H9 (cell line): ENCODE data around the gene ITGA11. TPM values are rescaled to one million over a fixed set of nuclear protein-coding genes. Genes with fewer than 3 reads are reported as not detected.

Experiments used
- DNase-seq: peaks from one replicate; pipeline ENCODE4 v3.0.0-alpha.2; 2017
- H2AFZ ChIP-seq: one replicate; pipeline ENCODE4 v1.6.1; 2013; ENCODE audit warnings: mild to moderate bottlenecking, low read length, control low read depth, moderate library complexity
- H2AK5ac ChIP-seq: 2 replicates; pipeline ENCODE4 v1.6.1; 2013; ENCODE audit warnings: low read length, control low read depth, mixed read lengths; ENCODE audit not compliant: insufficient read length
- H2BK120ac ChIP-seq: one replicate; pipeline ENCODE4 v1.6.1; 2013; ENCODE audit warnings: low read depth, mild to moderate bottlenecking, low read length, control low read depth, inconsistent platforms; ENCODE audit not compliant: poor library complexity, severe bottlenecking
- H2BK12ac ChIP-seq: 2 replicates; pipeline ENCODE4 v1.6.1; 2013; ENCODE audit warnings: low read length, control low read depth, mixed read lengths, low read depth; ENCODE audit not compliant: insufficient read length
- H2BK15ac ChIP-seq: 2 replicates; pipeline ENCODE4 v1.6.1; 2013; ENCODE audit warnings: low read depth, low read length, control low read depth
- H2BK20ac ChIP-seq: one replicate; pipeline ENCODE4 v1.6.1; 2013; ENCODE audit warnings: low read depth, mild to moderate bottlenecking, low read length, control low read depth, inconsistent platforms; ENCODE audit not compliant: poor library complexity, severe bottlenecking
- H2BK5ac ChIP-seq: 2 replicates; pipeline ENCODE4 v1.6.1; 2013; ENCODE audit warnings: low read length, control low read depth, mixed read lengths; ENCODE audit not compliant: insufficient read length
- H3K14ac ChIP-seq: 2 replicates; pipeline ENCODE4 v1.6.1; 2013; ENCODE audit warnings: low read length, control low read depth; ENCODE audit not compliant: insufficient read depth
- H3K18ac ChIP-seq: 2 replicates; pipeline ENCODE4 v1.6.1; 2013; ENCODE audit warnings: low read depth, mild to moderate bottlenecking, mixed read lengths, low read length, control low read depth; ENCODE audit not compliant: insufficient read length
- H3K23ac ChIP-seq: 2 replicates; pipeline ENCODE4 v1.6.1; 2013; ENCODE audit warnings: low read length, control low read depth, mixed read lengths, low read depth; ENCODE audit not compliant: insufficient read length
- H3K23me2 ChIP-seq: 2 replicates; pipeline ENCODE4 v1.6.1; 2013; ENCODE audit warnings: low read depth, mild to moderate bottlenecking, mixed read lengths, low read length, control low read depth; ENCODE audit not compliant: insufficient read length, poor library complexity, severe bottlenecking
- H3K27ac ChIP-seq: 2 replicates; pipeline ENCODE4 v1.5.1; 2013; ENCODE audit warnings: low read length, control low read depth, mixed read lengths, low read depth; ENCODE audit not compliant: insufficient read length
- H3K27me3 ChIP-seq: 2 replicates; pipeline ENCODE4 v1.6.1; 2013; ENCODE audit warnings: low read length, control low read depth, inconsistent platforms; ENCODE audit not compliant: insufficient read depth
- H3K4ac ChIP-seq: 2 replicates; pipeline ENCODE4 v1.6.1; 2013; ENCODE audit warnings: low read depth, mild to moderate bottlenecking, control low read depth, inconsistent platforms, low read length, moderate library complexity
- H3K4me1 ChIP-seq: 2 replicates; pipeline ENCODE4 v1.6.1; 2013; ENCODE audit warnings: low read length, control low read depth, inconsistent platforms; ENCODE audit not compliant: insufficient read depth
- H3K4me2 ChIP-seq: 2 replicates; pipeline ENCODE4 v1.6.1; 2013; ENCODE audit warnings: low read length, control low read depth, mixed read lengths; ENCODE audit not compliant: insufficient read length, insufficient read depth
- H3K56ac ChIP-seq: 2 replicates; pipeline ENCODE4 v1.6.1; 2013; ENCODE audit warnings: low read depth, mild to moderate bottlenecking, mixed read lengths, low read length, control low read depth; ENCODE audit not compliant: insufficient read length
- H3K79me1 ChIP-seq: 2 replicates; pipeline ENCODE4 v1.6.1; 2013; ENCODE audit warnings: low read depth, mild to moderate bottlenecking, moderate library complexity, low read length, control low read depth, inconsistent platforms; ENCODE audit not compliant: insufficient read depth, poor library complexity, severe bottlenecking
- H3K79me2 ChIP-seq: 2 replicates; pipeline ENCODE4 v1.6.1; 2013; ENCODE audit warnings: low read length, control low read depth, inconsistent platforms; ENCODE audit not compliant: insufficient read depth
- H3K9ac ChIP-seq: 2 replicates; pipeline ENCODE4 v1.6.1; 2013; ENCODE audit warnings: low read length, control low read depth, mixed read lengths; ENCODE audit not compliant: insufficient read length; ENCODE audit errors: extremely low read depth
- H3K9me3 ChIP-seq: one replicate; pipeline ENCODE4 v1.6.1; 2013; ENCODE audit warnings: low read depth, low read length, inconsistent platforms; ENCODE audit not compliant: control insufficient read depth
- H3T11ph ChIP-seq: one replicate; pipeline ENCODE4 v1.6.1; 2013; ENCODE audit warnings: mild to moderate bottlenecking, low read length, control low read depth, inconsistent platforms
- H4K20me1 ChIP-seq: one replicate; pipeline ENCODE4 v1.6.1; 2013; ENCODE audit not compliant: control insufficient read depth, insufficient read length, insufficient read depth
- H4K5ac ChIP-seq: 2 replicates; pipeline ENCODE4 v1.6.1; 2013; ENCODE audit warnings: low read depth, mild to moderate bottlenecking, mixed read lengths, low read length, control low read depth; ENCODE audit not compliant: insufficient read length
- H4K8ac ChIP-seq: replicated peaks from 2 replicates; pipeline ENCODE4 v1.6.1; 2013; ENCODE audit warnings: low read length, control low read depth, mixed read lengths, low read depth; ENCODE audit not compliant: insufficient read length
- H4K91ac ChIP-seq: 2 replicates; pipeline ENCODE4 v1.6.1; 2013; ENCODE audit warnings: low read depth, mild to moderate bottlenecking, moderate library complexity, mixed read lengths, low read length, control low read depth; ENCODE audit not compliant: insufficient read length
- H3K27ac Mint-ChIP-seq, 3 experiments: 2 replicates in 2 of 3; 3 replicates in 1 of 3; pipeline ENCODE4 v1.8.0; 2020 to 2021; ENCODE audit warnings: mixed read lengths in 3 of 3, mild to moderate bottlenecking in 1 of 3, moderate library complexity in 1 of 3
- H3K27me3 Mint-ChIP-seq: 2 replicates; pipeline ENCODE4 v1.8.0; 2021; ENCODE audit warnings: low read depth, mild to moderate bottlenecking, moderate library complexity, mixed read lengths
- H3K36me3 Mint-ChIP-seq, 3 experiments: 2 replicates in 2 of 3; 3 replicates in 1 of 3; pipeline ENCODE4 v1.8.0; 2020 to 2021; ENCODE audit warnings: low read depth in 3 of 3, mixed read lengths in 3 of 3; ENCODE audit not compliant: insufficient read depth in 1 of 3
- H3K4me1 Mint-ChIP-seq, 2 experiments: 2 replicates each; pipeline ENCODE4 v1.8.0; 2020; ENCODE audit warnings: mixed read lengths in 2 of 2
- H3K4me3 Mint-ChIP-seq, 2 experiments: 2 replicates in 1 of 2; 3 replicates in 1 of 2; pipeline ENCODE4 v1.8.0; 2020 to 2021; ENCODE audit warnings: mild to moderate bottlenecking in 2 of 2, mixed read lengths in 2 of 2, moderate library complexity in 1 of 2
- H3K9me3 Mint-ChIP-seq, 2 experiments: 2 replicates in 1 of 2; 3 replicates in 1 of 2; pipeline ENCODE4 v1.8.0; 2020; ENCODE audit warnings: mild to moderate bottlenecking in 2 of 2, mixed read lengths in 2 of 2, moderate library complexity in 1 of 2
- WGBS: extraction: QIAGEN DNeasy Blood & Tissue Kit; methylation state at CpG from one replicate; pipeline ENCODE4 v1.1.7; 2013; ENCODE audit warnings: missing lambda C conversion rate, low lambda C conversion rate, mixed read lengths; ENCODE audit not compliant: insufficient read length; ENCODE audit errors: extremely low coverage; 5-methylcytosine and 5-hydroxymethylcytosine counted together
- total RNA-seq: library from RNA; stranded (reverse); gene quantifications from 2 replicates; pipeline ENCODE4 v1.2.1, GENCODE V29; 2021
- TF ChIP-seq, protein P1 (sequence below): fragments of 200-600 bp; sonication (generic); conservative IDR thresholded peaks from 3 replicates; pipeline ENCODE4 v1.8.0; 2021; ENCODE audit warnings: antibody characterized with exemption, mild to moderate bottlenecking

Gene ITGA11
- total RNA-seq, 1 experiment from 2014 or later = 0.07 TPM

DNA sequence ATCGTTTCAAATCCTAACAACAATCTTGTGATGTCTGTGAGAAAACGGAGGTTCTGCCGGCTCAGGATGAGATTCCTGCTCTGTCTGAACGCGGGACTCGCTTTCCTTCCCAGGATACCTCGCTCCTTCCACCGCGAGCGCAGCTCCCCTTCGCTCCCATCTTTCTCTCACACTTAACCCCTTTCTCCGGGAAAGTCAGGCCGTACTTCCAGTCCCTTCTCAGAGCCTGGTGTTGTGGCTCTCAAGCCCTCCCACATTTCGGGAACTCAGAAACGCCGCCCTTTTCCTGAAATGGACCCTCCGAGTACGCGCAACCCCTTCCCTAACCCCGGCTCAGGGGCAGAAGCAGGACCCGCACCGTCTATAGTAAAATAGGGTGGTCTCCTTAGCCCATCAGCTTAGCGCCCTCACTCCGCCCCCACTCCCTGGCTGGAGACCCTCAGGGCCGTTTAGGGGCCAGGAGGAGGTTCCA is 154.8 kb downstream of the ITGA11 start:
- Mint-ChIP-seq H3K4me3 (peak overlapping the region; percentile 97 to 98), H3K36me3 (peaks cover 0 to 19% (median 1%) of the 10 kb centered on the region in 3 experiments; a peak in 5 of 7 replicates), H3K9me3 (no peaks in the 10 kb centered on the region), H3K27me3 (no peaks in the 10 kb centered on the region), H3K4me1 (peaks cover 50 to 64% of the 10 kb centered on the region in 2 experiments), H3K27ac (peak overlapping the region; percentile 98 to 99 (median 98))
- no peaks in the 10 kb centered on the region for H3K9me3 ChIP-seq
- TF ChIP-seq, protein P1, sequence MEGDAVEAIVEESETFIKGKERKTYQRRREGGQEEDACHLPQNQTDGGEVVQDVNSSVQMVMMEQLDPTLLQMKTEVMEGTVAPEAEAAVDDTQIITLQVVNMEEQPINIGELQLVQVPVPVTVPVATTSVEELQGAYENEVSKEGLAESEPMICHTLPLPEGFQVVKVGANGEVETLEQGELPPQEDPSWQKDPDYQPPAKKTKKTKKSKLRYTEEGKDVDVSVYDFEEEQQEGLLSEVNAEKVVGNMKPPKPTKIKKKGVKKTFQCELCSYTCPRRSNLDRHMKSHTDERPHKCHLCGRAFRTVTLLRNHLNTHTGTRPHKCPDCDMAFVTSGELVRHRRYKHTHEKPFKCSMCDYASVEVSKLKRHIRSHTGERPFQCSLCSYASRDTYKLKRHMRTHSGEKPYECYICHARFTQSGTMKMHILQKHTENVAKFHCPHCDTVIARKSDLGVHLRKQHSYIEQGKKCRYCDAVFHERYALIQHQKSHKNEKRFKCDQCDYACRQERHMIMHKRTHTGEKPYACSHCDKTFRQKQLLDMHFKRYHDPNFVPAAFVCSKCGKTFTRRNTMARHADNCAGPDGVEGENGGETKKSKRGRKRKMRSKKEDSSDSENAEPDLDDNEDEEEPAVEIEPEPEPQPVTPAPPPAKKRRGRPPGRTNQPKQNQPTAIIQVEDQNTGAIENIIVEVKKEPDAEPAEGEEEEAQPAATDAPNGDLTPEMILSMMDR = no peak
- peaks cover 13% of the 10 kb centered on the region for H3K23me2 ChIP-seq
- no peak overlapping the region for H2BK5ac ChIP-seq
- H3K79me1 ChIP-seq = no peaks in the 10 kb centered on the region
- peak overlapping the region; percentile 57 for H3K14ac ChIP-seq
- H3K4ac ChIP-seq = no peak overlapping the region; the same call in 1 of the 2 replicates
- H3K79me2 ChIP-seq = peaks cover 31% of the 10 kb centered on the region
- H4K20me1 ChIP-seq = no peaks in the 10 kb centered on the region
- no peak overlapping the region for H2BK15ac ChIP-seq
- peak overlapping the region; percentile 86 for H3K27ac ChIP-seq
- H3T11ph ChIP-seq = peak overlapping the region; percentile 21
- no peak overlapping the region for H4K91ac ChIP-seq
- no peak overlapping the region for H2BK12ac ChIP-seq
- no peak overlapping the region for H3K56ac ChIP-seq
- WGBS = no CpG with 5 or more reads among the region's 25 CpGs
- H4K8ac ChIP-seq = no peak overlapping the region
- no peaks in the 10 kb centered on the region for H3K27me3 ChIP-seq
- H2BK120ac ChIP-seq = no peak overlapping the region
- peak overlapping the region; percentile 86 for H3K18ac ChIP-seq
- peak overlapping the region; percentile 61 for H3K9ac ChIP-seq
- no peak overlapping the region for H2AK5ac ChIP-seq
- H3K4me1 ChIP-seq = peaks cover 6% of the 10 kb centered on the region
- peak overlapping the region; percentile 13 for H4K5ac ChIP-seq
- DNase-seq = no peak
- H2AFZ ChIP-seq = peak overlapping the region; percentile 1
- H3K4me2 ChIP-seq = peak overlapping the region; percentile 61
- H2BK20ac ChIP-seq = no peak overlapping the region
- H3K23ac ChIP-seq = no peak overlapping the region
